Measurements from ENCODE around the gene NR6A1. TPM values are rescaled to one million over a fixed set of nuclear protein-coding genes. Genes with fewer than 3 reads are reported as not detected.

The NR6A1 gene
- total and polyA plus RNA-seq, 2 of the 8 experiments (the other 6 are each of a cell fraction or from before 2014, with no cell fraction given) = 93.2 to 237 TPM

- H3K4me3 ChIP-seq (ENCODE audit: extremely low read depth in 1 of 4, insufficient read depth in 2 of 4, low read depth in 3 of 4, low read length in 4 of 4) = no peak overlapping the region
These were observed 146.4 kb downstream of the NR6A1 start for GRCh38 chr9:124624735-124624992.

More at GRCh38 chr9:124624735-124624992, 146.4 kb downstream of the NR6A1 start:
- Histone ChIP-seq H3K14ac (ENCODE audit: insufficient read length) (no peak overlapping the region), H3K4me2 (ENCODE audit: insufficient read depth in 1 of 2, low read depth in 2 of 2, low read length in 2 of 2) (no peak overlapping the region), H3K9me3 (ENCODE audit: insufficient read depth in 2 of 2, low read depth in 1 of 2, low read length in 1 of 2) (no peaks in the 10 kb centered on the region), H3K23me2 (ENCODE audit: low read depth, low read length) (no peaks in the 10 kb centered on the region), H4K20me1 (replicated peaks in 1 of 2; ENCODE audit: control insufficient read depth in 1 of 2, insufficient read depth in 2 of 2, low read length in 2 of 2) (no peaks in the 10 kb centered on the region), H2BK20ac (ENCODE audit: low read length) (no peak overlapping the region), H4K5ac (ENCODE audit: insufficient read length, low read depth, low read length) (no peak overlapping the region), H3K27me3 (replicated peaks in 1 of 4; ENCODE audit: control insufficient read depth in 3 of 4, extremely low read depth in 1 of 4, insufficient read depth in 3 of 4, low read length in 3 of 4) (no peaks in the 10 kb centered on the region), H2BK120ac (replicated peaks; ENCODE audit: low read depth, low read length) (no peak overlapping the region), H3K27ac (ENCODE audit: low read depth, low read length) (no peak overlapping the region), H2AK5ac (ENCODE audit: low read depth, low read length) (no peak overlapping the region), H3K4ac (replicated peaks; ENCODE audit: insufficient read length, low read depth, low read length) (no peak overlapping the region), H2BK5ac (ENCODE audit: low read depth, low read length) (no peak overlapping the region), H3K18ac (ENCODE audit: extremely low read depth, low read length) (no peak overlapping the region), H3K56ac (replicated peaks; ENCODE audit: insufficient read length, low read depth, low read length) (no peak overlapping the region), H3K36me3 (ENCODE audit: control insufficient read depth in 2 of 4, insufficient read depth in 4 of 4, low read length in 3 of 4) (no peaks in the 10 kb centered on the region; a peak in 1 of 8 replicates), H2BK12ac (ENCODE audit: low read depth, low read length) (no peak overlapping the region), H3K9ac (replicated peaks in 1 of 4; ENCODE audit: extremely low read depth in 1 of 4, low read depth in 3 of 4, low read length in 3 of 4) (no peak overlapping the region), H2AFZ (ENCODE audit: low read length) (no peak overlapping the region), H3K79me2 (ENCODE audit: control insufficient read depth in 1 of 2, insufficient read depth in 2 of 2, low read length in 2 of 2) (peaks cover 0 to 47% of the 10 kb centered on the region in 2 experiments; a peak in 2 of 4 replicates), H3K4me1 (replicated peaks in 1 of 4; ENCODE audit: control insufficient read depth in 3 of 4, insufficient read depth in 4 of 4, low read length in 3 of 4) (peaks cover 0 to 4% (median 0%) of the 10 kb centered on the region in 4 experiments; a peak in 2 of 7 replicates), H4K8ac (ENCODE audit: extremely low read depth, insufficient read depth, low read length) (no peak overlapping the region), H3K79me1 (ENCODE audit: low read depth, low read length) (no peaks in the 10 kb centered on the region; the same call in 1 of the 2 replicates), H2BK15ac (ENCODE audit: low read length) (no peak overlapping the region), H4K91ac (replicated peaks; ENCODE audit: insufficient read length, low read length) (no peak overlapping the region), H3K23ac (ENCODE audit: insufficient read length) (no peak overlapping the region)
- no peak for TF ChIP-seq SRF (IDR thresholded peaks at IDR 0.05; ENCODE audit: low read depth, low read length)
- no peak for TF ChIP-seq PHF8 (conservative IDR thresholded peaks at IDR 0.05; ENCODE audit: low read depth, low read length)
- no peak for TF ChIP-seq CHD1 (IDR thresholded peaks at IDR 0.05; ENCODE audit: low read depth, low read length)
- no peak for TF ChIP-seq GABPA (IDR thresholded peaks at IDR 0.05; ENCODE audit: borderline replicate concordance, insufficient read depth, low read length)
- no peak for TF ChIP-seq KDM4A (IDR thresholded peaks at IDR 0.05; ENCODE audit: low read depth, low read length, severe bottlenecking)
- no peak for TF ChIP-seq E2F6 (IDR thresholded peaks at IDR 0.05)
- TF ChIP-seq USF2 (IDR thresholded peaks at IDR 0.05; ENCODE audit: low read length) = no peak
- TF ChIP-seq RAD21 (IDR thresholded peaks at IDR 0.05 in 1 of 2, conservative IDR thresholded peaks at IDR 0.05 in 1 of 2; ENCODE audit: low read depth in 2 of 2, low read length in 2 of 2) = no peak
- no peak for TF ChIP-seq RXRA (IDR thresholded peaks at IDR 0.05; ENCODE audit: insufficient read depth, low read depth, low read length)
- no peak for TF ChIP-seq SIX5 (IDR thresholded peaks at IDR 0.05; ENCODE audit: low read depth, low read length)
- FAIRE-seq (no peak), DNase-seq (ENCODE audit: low read depth in 1 of 2, low spot score in 2 of 2) (no peak)
- WGBS, 2 experiments (ENCODE audit: extremely low coverage in 1 of 2, insufficient coverage in 1 of 2, insufficient read length in 1 of 2, insufficient replicate concordance in 2 of 2, low coverage in 1 of 2, low lambda C conversion rate in 2 of 2, missing lambda C conversion rate in 1 of 2) = 95% methylated on average over 1 of the region's 1 CpG; no CpG with 5 or more reads in 1 of the 2 experiments
- POLR2A ChIA-PET (ENCODE audit: partially characterized antibody) = interaction anchor here (0.9 kb wide), 1 partner anchor 35 kb away, joined by 3 read pairs; no protein-coding TSS in a partner anchor
- CTCF ChIA-PET (ENCODE audit: partially characterized antibody) = interaction anchor here (0.8 to 4.7 kb wide), 9 partner anchors 9 to 87 kb away, joined by 3 to 26 read pairs (median 5); no protein-coding TSS in a partner anchor

All from H1 (cell line).